K562 treated with DMSO at 1 percent for 24 hours (cell line): ENCODE results near the gene AEBP2. TPM values are rescaled to one million over a fixed set of nuclear protein-coding genes. Genes with fewer than 3 reads are reported as not detected.

Source experiments
- total RNA-seq: library from RNA; unstranded; fragments of 300-600 nt; gene quantifications from 2 replicates; pipeline ENCODE4 v1.2.3, GENCODE V29; 2022; ENCODE audit warnings: low read depth; ENCODE audit not compliant: insufficient read depth

AEBP2 gene
- total RNA-seq: 4.9 and 7.8 TPM in 2 replicates

GRCh38 chr12:19439059-19440018, at the start of gene AEBP2:
AEBP2 (plus strand) TSS chr12:19439492; CDS start chr12:19439700, 208 bp downstream.

